ENCODE results near the gene CD74. TPM values are rescaled to one million over a fixed set of nuclear protein-coding genes. Genes with fewer than 3 reads are reported as not detected.

Gene CD74
- total RNA-seq, 6 experiments from 2014 or later, result 0.37 TPM; not detected in 5

GRCh38 chr5:150406103-150406722, 6.5 kb downstream of the CD74 start:
- no peak for DNase-seq
- H3K27me3 Mint-ChIP-seq (ENCODE audit: insufficient read depth), result no peaks in the 10 kb centered on the region; the same call in 1 of the 2 replicates
- H3K36me3 Mint-ChIP-seq (ENCODE audit: low read depth), result peaks cover 6% of the 10 kb centered on the region; the same call in 1 of the 2 replicates
- H3K4me1 Mint-ChIP-seq (ENCODE audit: low read depth), result peaks cover 8% of the 10 kb centered on the region
- no peak overlapping the region for H3K27ac Mint-ChIP-seq
- H3K9me3 Mint-ChIP-seq, result no peaks in the 10 kb centered on the region
- no peak overlapping the region for H3K4me3 Mint-ChIP-seq
- no peak for TF ChIP-seq CTCF (IDR thresholded peaks at IDR 0.05)

GRCh38 chr5:150404941-150405816, 7.5 kb downstream of the CD74 start:
- Mint-ChIP-seq H3K27me3 (ENCODE audit: insufficient read depth) (no peaks in the 10 kb centered on the region), H3K4me1 (ENCODE audit: low read depth) (peaks cover 6% of the 10 kb centered on the region), H3K27ac (no peak overlapping the region), H3K36me3 (ENCODE audit: low read depth) (peaks cover 6% of the 10 kb centered on the region; the same call in 1 of the 2 replicates), H3K4me3 (no peak overlapping the region), H3K9me3 (no peaks in the 10 kb centered on the region)
- DNase-seq, result no peak
- no peak for TF ChIP-seq CTCF (IDR thresholded peaks at IDR 0.05)

- Mint-ChIP-seq H3K4me1 (ENCODE audit: low read depth) (peaks cover 10% of the 10 kb centered on the region), H3K27me3 (ENCODE audit: insufficient read depth) (no peaks in the 10 kb centered on the region), H3K4me3 (no peak overlapping the region), H3K36me3 (ENCODE audit: low read depth) (peaks cover 6% of the 10 kb centered on the region; the same call in 1 of the 2 replicates), H3K27ac (no peak overlapping the region), H3K9me3 (no peaks in the 10 kb centered on the region)
- no peak for TF ChIP-seq CTCF (IDR thresholded peaks at IDR 0.05)
- DNase-seq, result no peak
Measured at GRCh38 chr5:150404535-150404934, 8.2 kb downstream of the CD74 start.

- no peak for DNase-seq
- peaks cover 6% of the 10 kb centered on the region; the same call in 1 of the 2 replicates for H3K36me3 Mint-ChIP-seq (ENCODE audit: low read depth)
- no peak overlapping the region for H3K4me3 Mint-ChIP-seq
- H3K9me3 Mint-ChIP-seq, result no peaks in the 10 kb centered on the region
- H3K4me1 Mint-ChIP-seq (ENCODE audit: low read depth), result peaks cover 15% of the 10 kb centered on the region
- TF ChIP-seq CTCF (IDR thresholded peaks at IDR 0.05), result no peak
- H3K27me3 Mint-ChIP-seq (ENCODE audit: insufficient read depth), result no peaks in the 10 kb centered on the region
- no peak overlapping the region for H3K27ac Mint-ChIP-seq
Measured at GRCh38 chr5:150404121-150404520, 8.6 kb downstream of the CD74 start.

GRCh38 chr5:150402901-150403342, 9.8 kb downstream of the CD74 start:
- TF ChIP-seq CTCF (IDR thresholded peaks at IDR 0.05), result no peak
- H3K27ac Mint-ChIP-seq, result no peak overlapping the region
- DNase-seq, result no peak
- H3K27me3 Mint-ChIP-seq (ENCODE audit: insufficient read depth), result no peaks in the 10 kb centered on the region
- no peaks in the 10 kb centered on the region for H3K9me3 Mint-ChIP-seq
- peaks cover 23% of the 10 kb centered on the region for H3K4me1 Mint-ChIP-seq (ENCODE audit: low read depth)
- H3K4me3 Mint-ChIP-seq, result no peak overlapping the region
- peaks cover 11% of the 10 kb centered on the region; the same call in 1 of the 2 replicates for H3K36me3 Mint-ChIP-seq (ENCODE audit: low read depth)
